HL-60 (cell line): ENCODE data around the gene CD164L2.

Experiments
- DNase-seq, 2 experiments: peaks; one replicate each; pipeline ENCODE4 v3.0.0-alpha.2; 2010 to 2020; ENCODE audit warnings: low read depth in 1 of 2, low spot score in 1 of 2
- H3K27ac ChIP-seq: fragments of 250-450 bp; sonication (Bioruptor Pico); replicated peaks from 2 replicates; pipeline ENCODE4 v1.5.1; 2020; ENCODE audit warnings: mild to moderate bottlenecking, moderate library complexity
- H3K27me3 ChIP-seq: fragments of 250-450 bp; sonication (Bioruptor Pico); 2 replicates; pipeline ENCODE4 v1.5.1; 2021; ENCODE audit warnings: mild to moderate bottlenecking, moderate library complexity; ENCODE audit not compliant: insufficient read depth, poor library complexity, severe bottlenecking
- H3K4me3 ChIP-seq: replicated peaks from 2 replicates; pipeline ENCODE4 v1.5.1; 2011; ENCODE audit warnings: mild to moderate bottlenecking, control low read depth, low read length; ENCODE audit not compliant: insufficient read depth
- CTCF ChIP-seq: IDR thresholded peaks from one replicate; pipeline ENCODE4 v1.5.1; 2011; ENCODE audit warnings: low read length, control low read depth, inconsistent platforms; ENCODE audit not compliant: insufficient read depth
- GABPA ChIP-seq: IDR thresholded peaks from 2 replicates; pipeline ENCODE4 v1.6.1; 2012; ENCODE audit warnings: low read depth
- POLR2AphosphoS5 ChIP-seq: IDR thresholded peaks from 2 replicates; pipeline ENCODE4 v1.6.1; 2012; ENCODE audit warnings: low read depth
- REST ChIP-seq: IDR thresholded peaks from 2 replicates; pipeline ENCODE4 v1.6.1; 2012; ENCODE audit warnings: low read depth; ENCODE audit not compliant: insufficient replicate concordance
- SPI1 ChIP-seq: IDR thresholded peaks from 2 replicates; pipeline ENCODE4 v1.6.1; 2012; ENCODE audit warnings: low read depth, mild to moderate bottlenecking, borderline replicate concordance

The CD164L2 gene

GRCh38 chr1:27381969-27382762 is 967 bp downstream of the CD164L2 start:
- DNase-seq: no peak
- Histone ChIP-seq H3K4me3 (no peak overlapping the region), H3K27me3 (peaks cover 2% of the 10 kb centered on the region), H3K27ac (no peak overlapping the region)
- TF ChIP-seq SPI1: no peak

- Histone ChIP-seq H3K4me3 (no peak overlapping the region), H3K27me3 (peaks cover under 1% of the 10 kb centered on the region), H3K27ac (no peak overlapping the region)
- no peak for TF ChIP-seq POLR2AphosphoS5
- TF ChIP-seq GABPA: no peak
- no peak for TF ChIP-seq SPI1
- TF ChIP-seq REST: no peak
- no peak for TF ChIP-seq CTCF
- DNase-seq: no peak
These were observed 2.1 kb downstream of the CD164L2 start for GRCh38 chr1:27380766-27381733.

GRCh38 chr1:27380224-27380623 is 2.9 kb downstream of the CD164L2 start:
- DNase-seq: no peak
- no peaks in the 10 kb centered on the region for H3K27me3 ChIP-seq
- H3K4me3 ChIP-seq: no peak overlapping the region
- no peak overlapping the region for H3K27ac ChIP-seq
- TF ChIP-seq POLR2AphosphoS5 (no peak), SPI1 (no peak), CTCF (no peak), REST (no peak)

GRCh38 chr1:27379564-27380122 is 3.5 kb downstream of the CD164L2 start:
- no peak for TF ChIP-seq SPI1
- no peak for TF ChIP-seq GABPA
- TF ChIP-seq CTCF: no peak
- no peak for TF ChIP-seq REST
- no peak for TF ChIP-seq POLR2AphosphoS5
- no peak for DNase-seq
- Histone ChIP-seq H3K4me3 (no peak overlapping the region), H3K27me3 (no peaks in the 10 kb centered on the region), H3K27ac (no peak overlapping the region)
